ENCODE data around the gene SNPH.

SNPH gene

GRCh38 chr20:1330075-1330830 is 64.2 kb downstream of the SNPH start:
- CTCF ChIA-PET = interaction anchor here (0.5 kb wide), 1 partner anchor 10 kb away, joined by 3 read pairs; no protein-coding TSS in a partner anchor
- Histone ChIP-seq H3K36me3 (ENCODE audit: control insufficient read depth in 2 of 2, insufficient read depth in 1 of 2, low read length in 2 of 2) (peaks cover 12 to 50% of the 10 kb centered on the region in 2 experiments; a peak in 2 of 3 replicates), H3K27ac (ENCODE audit: extremely low read depth, low read depth, low read length) (no peak overlapping the region), H3K4me1 (ENCODE audit: control insufficient read depth, insufficient read depth, low read length) (peaks cover 23% of the 10 kb centered on the region), H3K4me3 (ENCODE audit: low read depth, low read length) (no peak overlapping the region), H3K9me3 (ENCODE audit: control insufficient read depth, insufficient read depth, low read depth, low read length) (no peaks in the 10 kb centered on the region)
- TF ChIP-seq ZNF501 (tag by site-specific recombination; IDR thresholded peaks at IDR 0.05) = no peak
- no peak for TF ChIP-seq ZNF561 (tag by site-specific recombination; IDR thresholded peaks at IDR 0.05; ENCODE audit: borderline replicate concordance)
- no peak for TF ChIP-seq ZSCAN16 (tag by site-specific recombination; IDR thresholded peaks at IDR 0.05)
- POLR2A ChIA-PET = interaction anchor here (0.8 kb wide), 1 partner anchor 17 kb away, joined by 3 read pairs; no protein-coding TSS in a partner anchor

- CTCF ChIA-PET = interaction anchor here (0.5 to 1.1 kb wide), 3 partner anchors 16 to 1121 kb away, joined by 3 read pairs; no protein-coding TSS in a partner anchor
- Histone ChIP-seq H3K9me3 (ENCODE audit: control insufficient read depth, insufficient read depth, low read depth, low read length) (no peaks in the 10 kb centered on the region), H3K27ac (ENCODE audit: extremely low read depth, low read depth, low read length) (no peak overlapping the region), H3K4me1 (ENCODE audit: control insufficient read depth, insufficient read depth, low read length) (peaks cover 23% of the 10 kb centered on the region), H3K4me3 (ENCODE audit: low read depth, low read length) (no peak overlapping the region), H3K36me3 (ENCODE audit: control insufficient read depth in 2 of 2, insufficient read depth in 1 of 2, low read length in 2 of 2) (peaks cover 12 to 50% of the 10 kb centered on the region in 2 experiments; a peak in 2 of 3 replicates)
- POLR2A ChIA-PET = no interaction called here
- TF ChIP-seq ZNF324 (tag by site-specific recombination; IDR thresholded peaks at IDR 0.05) = no peak
- TF ChIP-seq SP2 (tag by site-specific recombination; IDR thresholded peaks at IDR 0.05) = no peak
- no peak for TF ChIP-seq ZSCAN5A (tag by site-specific recombination; IDR thresholded peaks at IDR 0.05)
- no peak for TF ChIP-seq ZNF19 (tag by site-specific recombination; IDR thresholded peaks at IDR 0.05; ENCODE audit: low read depth)
- no peak for TF ChIP-seq ZNF26 (tag by site-specific recombination; IDR thresholded peaks at IDR 0.05)
- TF ChIP-seq PRDM2 (tag by site-specific recombination; IDR thresholded peaks at IDR 0.05; ENCODE audit: borderline replicate concordance) = no peak
- TF ChIP-seq ZNF280C (tag by site-specific recombination; IDR thresholded peaks at IDR 0.05) = no peak
- TF ChIP-seq ZXDB (tag by site-specific recombination; IDR thresholded peaks at IDR 0.05) = no peak
- no peak for TF ChIP-seq ZNF664 (tag by site-specific recombination; IDR thresholded peaks at IDR 0.05)
- no peak for TF ChIP-seq ZNF404 (tag by site-specific recombination; IDR thresholded peaks at IDR 0.05)
- no peak for TF ChIP-seq ZNF302 (tag by site-specific recombination; IDR thresholded peaks at IDR 0.05; ENCODE audit: low read depth)
- TF ChIP-seq ZNF555 (tag by site-specific recombination; conservative IDR thresholded peaks at IDR 0.05) = no peak
- no peak for TF ChIP-seq BCL11B (tag by site-specific recombination; IDR thresholded peaks at IDR 0.05; ENCODE audit: low read depth)
- no peak for TF ChIP-seq ZFP41 (tag by site-specific recombination; IDR thresholded peaks at IDR 0.05; ENCODE audit: borderline replicate concordance)
- no peak for TF ChIP-seq ZNF692 (tag by site-specific recombination; IDR thresholded peaks at IDR 0.05)
Measured at GRCh38 chr20:1331101-1331500, 65.0 kb downstream of the SNPH start.
